Gastroesophageal sphincter (tissue), 3 donors: Measurements from ENCODE around the gene HSD17B10.

Source experiments
- CTCF ChIP-seq, 4 experiments: fragments of 200-600 bp in 2 of 4; fragments of 450-650 bp in 2 of 4; sonication (generic) in 1 of 4; IDR thresholded peaks; one replicate each; pipeline ENCODE4 v1.5.1; 2017 to 2019; ENCODE audit warnings: antibody characterized with exemption in 4 of 4, mild to moderate bottlenecking in 2 of 4, moderate library complexity in 2 of 4
- EP300 ChIP-seq: sonication (generic); formaldehyde crosslinking; IDR thresholded peaks from one replicate; pipeline ENCODE4 v1.6.1; 2017; ENCODE audit warnings: antibody characterized with exemption, mild to moderate bottlenecking
- POLR2A ChIP-seq, 2 donors: fragments of 450-650 bp; IDR thresholded peaks; one replicate each; pipeline ENCODE4 v1.6.1; 2017; ENCODE audit warnings: antibody characterized with exemption in 2 of 2, mild to moderate bottlenecking in 2 of 2, moderate library complexity in 1 of 2
- POLR2AphosphoS5 ChIP-seq: sonication (generic); formaldehyde crosslinking; IDR thresholded peaks from one replicate; pipeline ENCODE4 v1.6.1; 2017; ENCODE audit warnings: antibody characterized with exemption

GRCh38 chrX:53442322-53442631 is 8.1 kb upstream of the HSD17B10 start:
- no peak for TF ChIP-seq CTCF (IDR thresholded peaks at IDR 0.05)
- no peak for TF ChIP-seq POLR2A (IDR thresholded peaks at IDR 0.05)
- TF ChIP-seq EP300: no peak
- no peak for TF ChIP-seq POLR2AphosphoS5
